Measurements from ENCODE around the gene GPR101. TPM values are rescaled to one million over a fixed set of nuclear protein-coding genes. Genes with fewer than 3 reads are reported as not detected.

Gene GPR101
- total RNA-seq: not detected in 2 replicates

DNA sequence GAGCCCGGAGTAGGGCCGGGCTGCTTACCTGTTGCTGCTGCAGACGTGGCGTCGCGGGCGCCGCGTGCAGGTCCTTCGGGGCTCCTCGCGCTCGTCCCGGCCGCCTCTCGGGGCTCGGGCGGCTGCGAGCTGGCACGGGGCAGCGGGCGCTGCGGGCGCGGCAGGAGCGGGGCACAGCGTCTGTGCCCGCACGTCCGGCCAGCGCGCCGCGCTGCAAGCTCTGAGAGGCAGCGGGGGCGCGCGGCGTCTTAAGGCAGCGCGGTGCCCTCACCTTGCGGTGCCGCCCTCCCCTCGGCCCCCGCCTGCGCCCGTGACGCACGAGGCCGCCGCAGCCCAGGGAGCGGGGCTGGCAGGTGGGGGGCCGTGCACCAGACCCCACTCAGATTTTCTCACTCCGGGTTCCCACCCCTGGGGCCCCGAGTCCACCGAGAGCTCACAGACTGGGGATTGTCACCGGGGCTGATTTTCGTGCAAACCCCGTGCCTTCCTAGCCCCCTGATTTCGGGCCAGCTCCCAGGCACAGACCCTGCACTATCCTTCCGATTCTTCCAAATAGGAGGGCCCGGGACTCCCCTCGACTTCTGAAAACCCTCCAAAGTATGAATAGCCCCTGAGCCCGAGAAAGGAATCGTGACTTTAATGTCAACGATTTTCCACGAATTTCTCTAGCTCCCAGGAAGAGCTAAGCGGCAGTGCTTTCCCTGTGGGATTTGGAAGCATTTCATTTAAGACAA, at the start of gene GPR101:
TSS of gene GPR101 (minus strand) at position 222 of the 734 bp plus-strand sequence. CDS start 2,321 bp downstream, outside the sequence.

Other genes starting within 250 kb of the GPR101 start
- gene RBMX, start 153.3 kb downstream of the GPR101 start, total RNA-seq: 137 and 193 TPM in 2 replicates